GM19351 (cell line): ENCODE measurements around the gene FOXK2.
"Not testable (repeated sequence)": the region's sequence is repeated elsewhere in the genome, so short reads cannot be mapped to it uniquely, and the experiment has no call there.

Experiments used
- ATAC-seq: cut with Tn5 transposase; IDR thresholded peaks from one replicate; pipeline ENCODE4 v1.9.1; 2021; ENCODE audit warnings: mild to moderate bottlenecking, moderate library complexity; ENCODE audit not compliant: unreplicated experiment

FOXK2 gene

GRCh38 chr17:82528484-82529265 lies 9.1 kb downstream of the FOXK2 start:
- no peak for ATAC-seq

GRCh38 chr17:82529914-82530300 lies 10.4 kb downstream of the FOXK2 start:
- no peak for ATAC-seq

- no peak for ATAC-seq
These were observed 11.9 kb downstream of the FOXK2 start for GRCh38 chr17:82531431-82531881.

- no peak for ATAC-seq
These were observed 14.9 kb downstream of the FOXK2 start for GRCh38 chr17:82534401-82534812.

GRCh38 chr17:82536512-82537201 lies 17.1 kb downstream of the FOXK2 start:
- no peak for ATAC-seq

- not testable (repeated sequence) for ATAC-seq
These were observed 17.7 kb downstream of the FOXK2 start for GRCh38 chr17:82537228-82537627.

- ATAC-seq: not testable (repeated sequence)
These were observed 19.5 kb downstream of the FOXK2 start for GRCh38 chr17:82539076-82539475.

- ATAC-seq: no peak
These were observed 22.9 kb downstream of the FOXK2 start for GRCh38 chr17:82542439-82542838.

GRCh38 chr17:82544431-82545070 lies 25.0 kb downstream of the FOXK2 start:
- no peak for ATAC-seq

- no peak for ATAC-seq
These were observed 25.5 kb downstream of the FOXK2 start for GRCh38 chr17:82545071-82545462.

- no peak for ATAC-seq
These were observed 28.4 kb downstream of the FOXK2 start for GRCh38 chr17:82547981-82548380.

GRCh38 chr17:82548681-82549303 lies 29.3 kb downstream of the FOXK2 start:
- no peak for ATAC-seq

- peak; percentile 66 for ATAC-seq
These were observed 32.4 kb downstream of the FOXK2 start for GRCh38 chr17:82551779-82552457.

- ATAC-seq: no peak
These were observed 33.0 kb downstream of the FOXK2 start for GRCh38 chr17:82552580-82552979.

GRCh38 chr17:82553210-82553930 lies 33.8 kb downstream of the FOXK2 start:
- no peak for ATAC-seq

GRCh38 chr17:82557510-82557909 lies 38.0 kb downstream of the FOXK2 start:
- ATAC-seq: not testable (repeated sequence)

- no peak for ATAC-seq
These were observed 40.2 kb downstream of the FOXK2 start for GRCh38 chr17:82559566-82560251.

- ATAC-seq: no peak
These were observed 40.7 kb downstream of the FOXK2 start for GRCh38 chr17:82560252-82560642.

- ATAC-seq: no peak
These were observed 41.4 kb downstream of the FOXK2 start for GRCh38 chr17:82560802-82561428.
